GM21576 (cell line): ENCODE data around the gene SST.

Experiments
- ATAC-seq: cut with Tn5 transposase; IDR thresholded peaks from one replicate; pipeline ENCODE4 v1.9.1; 2021; ENCODE audit warnings: mild to moderate bottlenecking, moderate library complexity; ENCODE audit not compliant: unreplicated experiment

Gene SST

DNA sequence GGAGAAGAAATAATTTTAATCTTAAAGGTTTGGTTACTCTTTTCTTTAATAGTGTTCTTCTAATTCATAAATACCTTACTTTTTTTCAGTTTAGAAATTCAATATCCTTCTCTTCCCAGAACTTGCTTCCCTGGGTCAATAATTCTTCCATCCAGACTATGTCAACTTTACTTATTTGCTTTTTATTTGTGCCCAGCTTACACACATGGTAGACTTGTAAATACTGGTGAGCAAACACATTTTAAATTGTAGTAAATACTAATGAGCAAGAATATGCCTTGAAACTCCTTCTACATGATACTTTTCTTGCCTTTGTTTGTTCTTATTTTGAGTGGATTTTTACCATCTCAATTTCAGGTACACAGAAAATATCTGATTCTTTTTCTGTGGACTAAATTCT lies 33.7 kb downstream of the SST start:
- no peak for ATAC-seq

- no peak for ATAC-seq
Observed at GRCh38 chr3:187630404-187630803, 39.8 kb downstream of the SST start.

DNA sequence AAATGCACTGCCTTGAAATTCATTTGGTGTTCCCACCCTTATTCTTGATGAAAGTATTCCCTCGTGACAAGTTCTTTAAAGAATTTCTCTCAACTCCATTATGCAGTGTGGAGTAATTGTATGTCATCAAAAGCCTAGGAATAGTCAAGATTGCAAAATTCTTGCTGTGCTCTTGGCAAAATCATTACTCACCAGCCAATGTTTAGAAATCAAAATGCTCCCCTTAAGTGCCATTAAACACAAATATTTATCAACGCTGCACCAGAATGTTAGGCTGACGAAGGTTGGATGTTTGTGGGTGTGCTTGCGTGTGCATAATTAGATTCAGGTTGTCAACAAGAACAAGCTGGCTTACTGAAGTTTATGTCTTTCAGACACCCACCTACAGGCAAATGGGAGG lies 40.5 kb downstream of the SST start:
- no peak for ATAC-seq

DNA sequence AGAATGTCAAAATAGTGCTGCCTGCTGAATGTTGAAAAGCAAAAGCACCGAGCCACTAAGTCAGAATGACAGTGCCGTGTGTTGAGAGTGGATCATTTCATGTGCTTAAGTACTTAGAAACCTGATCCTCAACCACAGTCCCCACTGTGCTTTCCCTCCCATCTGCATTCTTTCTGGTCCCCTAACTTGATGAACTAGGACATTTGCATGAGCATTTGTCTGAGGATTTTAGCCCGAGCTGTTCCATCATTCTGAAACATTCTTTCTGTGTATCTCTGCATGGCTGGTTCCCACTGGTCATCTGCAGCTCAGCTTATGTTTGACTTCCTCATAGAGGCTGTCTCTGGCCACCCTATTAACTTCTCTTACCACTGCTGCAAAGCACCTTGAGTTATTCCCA lies 42.0 kb downstream of the SST start:
- ATAC-seq, result no peak

- no peak for ATAC-seq
Observed at GRCh38 chr3:187626581-187626980, 43.6 kb downstream of the SST start.

GRCh38 chr3:187624588-187624987 lies 45.6 kb downstream of the SST start:
- no peak for ATAC-seq

GRCh38 chr3:187623285-187623814 lies 46.8 kb downstream of the SST start:
- no peak for ATAC-seq

- no peak for ATAC-seq
Observed at GRCh38 chr3:187621881-187622280, 48.3 kb downstream of the SST start.

DNA sequence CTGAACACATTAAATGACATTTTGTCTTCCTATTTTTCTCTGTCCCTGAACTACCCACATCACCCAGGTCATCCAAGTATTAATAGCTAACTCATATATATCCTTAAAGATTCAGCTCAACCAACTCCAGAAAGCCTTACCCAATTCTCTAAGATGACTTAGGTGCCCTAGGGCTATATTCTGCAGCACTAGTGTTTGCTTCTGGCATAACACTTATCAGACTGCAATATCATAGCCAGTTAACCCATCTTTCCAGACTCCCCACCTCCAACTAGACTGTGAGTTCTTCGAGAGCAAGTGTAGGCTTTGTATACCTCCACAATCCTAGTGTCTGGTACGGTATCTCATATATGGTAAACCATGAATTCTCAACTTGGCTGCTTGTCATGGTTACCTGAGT lies 50.7 kb downstream of the SST start:
- ATAC-seq, result no peak
